Globus pallidus (tissue), 1 donor: ENCODE results near the gene VAMP1.
A peak's percentile ranks its signal among the peaks of the same experiment; 100 is the strongest.

Experiments used
- DNase-seq: peaks from one replicate; pipeline ENCODE4 v3.0.0-alpha.2; 2015; ENCODE audit warnings: low spot score

Gene VAMP1

GRCh38 chr12:6425590-6426531 lies 44.6 kb downstream of the VAMP1 start:
- peak; percentile 38 for DNase-seq

DNA sequence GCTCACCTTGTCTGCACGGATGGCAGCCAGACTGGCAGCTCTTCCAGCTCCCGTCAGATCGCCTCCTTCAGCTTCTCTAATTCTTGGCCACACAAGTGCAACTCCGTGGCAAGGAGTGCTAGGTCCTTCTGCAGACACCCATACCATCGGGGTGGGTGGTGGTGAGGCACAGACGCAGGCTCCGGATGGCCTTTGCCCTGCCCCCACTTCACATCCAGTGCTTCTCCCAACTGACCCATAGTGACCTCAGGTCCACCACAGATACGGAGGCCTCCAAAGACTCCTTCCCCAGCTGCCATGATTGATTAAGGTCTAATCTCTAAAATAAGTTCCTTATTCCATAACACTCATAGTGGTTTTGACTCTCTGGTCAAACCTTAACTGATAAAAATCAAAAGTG lies 45.6 kb downstream of the VAMP1 start:
- no peak for DNase-seq

- DNase-seq = no peak
Measured at GRCh38 chr12:6424008-6424347, 46.5 kb downstream of the VAMP1 start.

DNA sequence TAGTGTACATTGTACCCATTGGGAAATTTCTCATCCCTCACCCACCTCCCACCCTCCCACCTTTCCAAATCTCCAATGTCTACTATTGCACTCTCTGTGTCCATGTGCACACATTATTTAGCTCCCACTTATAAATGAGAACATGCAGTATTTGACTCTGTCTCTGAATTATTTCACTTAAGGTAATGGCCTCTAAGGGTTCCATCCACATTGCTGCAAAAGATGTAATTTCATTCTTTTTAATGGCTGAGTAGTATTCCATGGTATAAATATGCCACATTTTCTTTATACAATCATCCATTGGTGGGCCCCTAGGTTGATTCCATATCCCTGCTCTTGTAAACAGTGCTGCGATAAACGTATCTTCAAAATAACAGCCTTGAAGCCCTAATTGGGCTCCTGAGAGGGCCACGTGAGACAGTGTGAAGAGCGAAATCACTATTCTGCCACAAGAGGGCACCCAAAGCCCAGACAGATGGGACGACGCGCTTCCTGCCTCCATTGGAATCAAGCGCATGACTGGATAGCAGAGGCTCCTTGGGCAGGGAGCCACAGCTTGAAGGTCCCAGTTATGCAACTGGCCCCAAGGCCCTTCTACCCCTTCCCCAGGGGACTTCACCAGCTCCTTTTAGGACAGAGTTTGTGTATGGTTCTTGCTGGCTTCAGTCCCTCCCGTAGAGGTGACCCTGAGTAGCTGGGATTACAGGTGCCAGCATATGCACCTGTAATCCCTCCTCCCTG lies 47.0 kb downstream of the VAMP1 start:
- peak; percentile 88 for DNase-seq

GRCh38 chr12:6420364-6420763 lies 50.1 kb downstream of the VAMP1 start:
- DNase-seq = no peak

GRCh38 chr12:6418796-6419195 lies 51.7 kb downstream of the VAMP1 start:
- DNase-seq = no peak

DNA sequence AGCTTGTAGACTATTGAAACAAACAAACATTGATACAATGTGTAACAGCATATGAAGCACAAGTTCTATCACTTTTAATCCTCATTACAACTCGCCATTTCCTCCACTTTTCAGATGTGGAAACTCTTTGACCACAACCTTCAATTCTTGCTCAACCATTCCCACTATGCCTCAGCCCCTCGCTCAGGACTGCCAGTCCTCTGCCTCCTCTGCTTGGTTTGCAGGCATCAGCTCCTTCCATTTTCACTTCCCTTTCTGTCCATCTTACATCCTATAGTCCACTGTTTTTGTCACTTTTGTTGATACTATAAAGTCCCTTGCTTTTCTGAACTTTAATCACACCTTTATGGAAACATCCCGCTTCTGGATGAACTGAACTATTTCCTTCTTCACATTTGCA lies 53.9 kb downstream of the VAMP1 start:
- DNase-seq = peak; percentile 37
